OCI-LY1 (cell line): ENCODE results near the gene ARAP1.

Experiments used
- H2AFZ ChIP-seq: fragments of 200-600 bp; sonication (generic), shearing (Covaris generic); 2 replicates; pipeline ENCODE4 v1.6.0; 2014; ENCODE audit warnings: antibody characterized with exemption, mild to moderate bottlenecking, low read length
- H3F3A ChIP-seq: fragments of 200-600 bp; sonication (generic), shearing (Covaris generic); 2 replicates; pipeline ENCODE4 v1.6.0; 2014; ENCODE audit warnings: mild to moderate bottlenecking, antibody characterized with exemption, low read length, moderate library complexity; ENCODE audit not compliant: insufficient read depth
- H3K27ac ChIP-seq: fragments of 200-600 bp; sonication (generic); 2 replicates; pipeline ENCODE4 v1.5.1; 2014; ENCODE audit warnings: low read length, mixed run types, mild to moderate bottlenecking, low read depth; ENCODE audit not compliant: poor library complexity, severe bottlenecking
- H3K27me3 ChIP-seq: fragments of 200-600 bp; sonication (generic); 2 replicates; pipeline ENCODE4 v1.6.0; 2014; ENCODE audit warnings: antibody characterized with exemption, mild to moderate bottlenecking, low read length, moderate library complexity; ENCODE audit not compliant: insufficient read depth
- H3K36me3 ChIP-seq: fragments of 200-600 bp; sonication (generic); 2 replicates; pipeline ENCODE4 v1.6.1; 2014; ENCODE audit warnings: mild to moderate bottlenecking, antibody characterized with exemption, low read length, moderate library complexity, mixed read lengths; ENCODE audit not compliant: insufficient read depth
- H3K4me1 ChIP-seq: fragments of 200-600 bp; sonication (generic); 2 replicates; pipeline ENCODE4 v1.5.1; 2014; ENCODE audit warnings: mild to moderate bottlenecking, low read length, moderate library complexity; ENCODE audit not compliant: insufficient read depth, severe bottlenecking
- H3K4me2 ChIP-seq: fragments of 200-600 bp; sonication (generic), shearing (Covaris generic); 2 replicates; pipeline ENCODE4 v1.6.1; 2014; ENCODE audit warnings: low read length
- H3K4me3 ChIP-seq: fragments of 200-600 bp; sonication (generic); 2 replicates; pipeline ENCODE4 v1.5.1; 2014; ENCODE audit warnings: low read length, low read depth, mild to moderate bottlenecking, mixed read lengths; ENCODE audit not compliant: poor library complexity, severe bottlenecking
- H3K79me2 ChIP-seq: fragments of 200-600 bp; shearing (Covaris generic); 2 replicates; pipeline ENCODE4 v1.6.1; 2016; ENCODE audit warnings: mixed run types, low read length, mixed read lengths; ENCODE audit not compliant: insufficient read depth
- H3K9ac ChIP-seq: fragments of 200-600 bp; sonication (generic), shearing (Covaris generic); 2 replicates; pipeline ENCODE4 v1.6.1; 2014; ENCODE audit warnings: mild to moderate bottlenecking, low read length, mixed read lengths
- H3K9me2 ChIP-seq: fragments of 200-600 bp; sonication (generic), shearing (Covaris generic); 2 replicates; pipeline ENCODE4 v1.6.1; 2014; ENCODE audit warnings: low read depth, mild to moderate bottlenecking, low read length, mixed read lengths
- H3K9me3 ChIP-seq: fragments of 200-600 bp; shearing (Covaris generic); 2 replicates; pipeline ENCODE4 v1.6.1; 2014; ENCODE audit warnings: low read length, mixed read lengths
- H4K20me1 ChIP-seq: fragments of 200-600 bp; sonication (generic), shearing (Covaris generic); 2 replicates; pipeline ENCODE4 v1.6.0; 2016; ENCODE audit warnings: mild to moderate bottlenecking, low read length; ENCODE audit not compliant: insufficient read depth
- EZH2 ChIP-seq: fragments of 200-600 bp; sonication (generic), shearing (Covaris generic); IDR thresholded peaks from 2 replicates; pipeline ENCODE4 v1.8.0; 2017; ENCODE audit warnings: borderline replicate concordance, mixed run types, mild to moderate bottlenecking, antibody characterized with exemption, low read length, moderate library complexity, mixed read lengths
- TF ChIP-seq, protein P1 (sequence below): fragments of 200-600 bp; sonication (generic), shearing (Covaris generic); IDR thresholded peaks from 2 replicates; pipeline ENCODE4 v1.5.1; 2017; ENCODE audit warnings: mild to moderate bottlenecking, antibody characterized with exemption, low read length, moderate library complexity, mixed read lengths

Gene ARAP1

DNA sequence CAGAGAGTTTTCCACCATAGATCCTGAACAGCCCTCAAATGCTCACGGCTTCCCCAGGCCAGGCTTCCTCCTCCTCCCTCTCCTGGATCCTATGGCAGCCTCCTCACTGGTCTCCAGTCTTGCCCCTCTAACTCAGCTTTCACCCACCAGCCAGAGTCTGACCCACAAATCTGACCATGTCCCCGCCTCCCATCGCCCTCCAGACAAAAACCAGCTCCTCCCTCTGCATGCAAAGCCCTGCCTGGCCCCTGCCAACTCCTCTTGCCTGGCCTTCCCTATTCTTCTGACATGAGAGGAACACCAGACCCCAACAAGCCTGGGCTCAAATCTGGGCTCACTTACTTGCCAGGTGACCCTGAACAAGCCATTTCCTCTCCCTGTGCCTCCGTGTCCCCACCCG lies 45.6 kb downstream of the ARAP1 start:
- H3K4me2 ChIP-seq: no peak overlapping the region
- H3K79me2 ChIP-seq: no peaks in the 10 kb centered on the region
- no peaks in the 10 kb centered on the region for H4K20me1 ChIP-seq
- H3K4me1 ChIP-seq: no peaks in the 10 kb centered on the region
- TF ChIP-seq EZH2: no peak
- TF ChIP-seq, protein P1, sequence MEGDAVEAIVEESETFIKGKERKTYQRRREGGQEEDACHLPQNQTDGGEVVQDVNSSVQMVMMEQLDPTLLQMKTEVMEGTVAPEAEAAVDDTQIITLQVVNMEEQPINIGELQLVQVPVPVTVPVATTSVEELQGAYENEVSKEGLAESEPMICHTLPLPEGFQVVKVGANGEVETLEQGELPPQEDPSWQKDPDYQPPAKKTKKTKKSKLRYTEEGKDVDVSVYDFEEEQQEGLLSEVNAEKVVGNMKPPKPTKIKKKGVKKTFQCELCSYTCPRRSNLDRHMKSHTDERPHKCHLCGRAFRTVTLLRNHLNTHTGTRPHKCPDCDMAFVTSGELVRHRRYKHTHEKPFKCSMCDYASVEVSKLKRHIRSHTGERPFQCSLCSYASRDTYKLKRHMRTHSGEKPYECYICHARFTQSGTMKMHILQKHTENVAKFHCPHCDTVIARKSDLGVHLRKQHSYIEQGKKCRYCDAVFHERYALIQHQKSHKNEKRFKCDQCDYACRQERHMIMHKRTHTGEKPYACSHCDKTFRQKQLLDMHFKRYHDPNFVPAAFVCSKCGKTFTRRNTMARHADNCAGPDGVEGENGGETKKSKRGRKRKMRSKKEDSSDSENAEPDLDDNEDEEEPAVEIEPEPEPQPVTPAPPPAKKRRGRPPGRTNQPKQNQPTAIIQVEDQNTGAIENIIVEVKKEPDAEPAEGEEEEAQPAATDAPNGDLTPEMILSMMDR: no peak
- no peaks in the 10 kb centered on the region for H3K27me3 ChIP-seq
- H3K9me2 ChIP-seq: no peaks in the 10 kb centered on the region
- no peak overlapping the region for H3K27ac ChIP-seq
- no peaks in the 10 kb centered on the region for H3K9me3 ChIP-seq
- no peak overlapping the region for H2AFZ ChIP-seq
- no peak overlapping the region for H3K4me3 ChIP-seq
- no peaks in the 10 kb centered on the region for H3F3A ChIP-seq
- peaks cover 78% of the 10 kb centered on the region; the same call in 1 of the 2 replicates for H3K36me3 ChIP-seq
- H3K9ac ChIP-seq: no peak overlapping the region

DNA sequence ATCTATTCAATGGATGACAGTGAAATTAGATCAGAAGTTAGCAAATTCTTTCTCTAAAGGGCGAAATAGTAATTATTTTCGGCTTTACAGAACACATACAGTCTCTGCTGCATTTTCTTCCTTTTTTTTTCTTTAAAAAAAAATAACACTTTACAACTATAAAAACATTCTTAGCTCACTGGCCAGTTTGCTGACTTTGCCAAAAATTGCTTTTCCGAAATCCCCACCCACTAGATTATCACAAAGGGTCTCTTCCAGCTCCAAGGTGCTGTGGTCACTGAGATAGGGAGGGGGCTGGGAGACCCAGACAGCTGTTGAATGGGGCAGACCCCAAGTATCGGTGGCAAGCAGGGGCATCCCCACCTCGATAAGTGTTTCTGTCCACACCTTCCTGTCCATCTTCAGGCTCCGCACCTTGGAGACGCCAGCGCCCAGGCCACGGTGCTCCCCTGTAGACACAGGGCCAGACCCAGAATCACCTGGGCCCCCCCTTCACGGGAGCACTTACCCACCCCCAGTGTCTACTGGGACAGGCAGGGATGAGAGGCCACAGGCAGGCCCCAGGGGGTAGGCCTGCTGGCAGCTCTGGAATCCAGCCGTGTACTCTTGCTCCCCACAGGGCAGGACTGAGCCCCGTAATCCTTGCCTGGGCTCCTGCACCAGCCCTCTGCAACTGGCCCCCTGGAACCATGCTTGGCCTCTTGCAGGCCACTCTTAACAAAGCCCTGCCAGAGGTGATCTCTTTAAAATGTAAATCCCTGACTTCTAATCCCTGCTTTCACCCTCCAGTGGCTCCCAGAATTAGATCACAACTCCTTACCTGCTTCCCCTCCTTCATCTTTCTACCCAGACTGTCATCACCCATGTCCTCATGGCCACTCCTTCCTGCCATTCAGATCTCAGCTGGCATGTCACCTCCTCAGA lies 46.5 kb downstream of the ARAP1 start:
- no peak overlapping the region for H3K4me2 ChIP-seq
- H3K79me2 ChIP-seq: no peaks in the 10 kb centered on the region
- H4K20me1 ChIP-seq: no peaks in the 10 kb centered on the region
- H3K4me3 ChIP-seq: no peak overlapping the region
- no peaks in the 10 kb centered on the region for H3K27me3 ChIP-seq
- no peak for TF ChIP-seq EZH2
- TF ChIP-seq, protein P1: no peak
- H3K9ac ChIP-seq: no peak overlapping the region
- no peak overlapping the region for H3K27ac ChIP-seq
- H3K9me3 ChIP-seq: no peaks in the 10 kb centered on the region
- peaks cover 79% of the 10 kb centered on the region; the same call in 1 of the 2 replicates for H3K36me3 ChIP-seq
- H3K4me1 ChIP-seq: no peaks in the 10 kb centered on the region
- no peak overlapping the region for H2AFZ ChIP-seq
- no peaks in the 10 kb centered on the region for H3F3A ChIP-seq
- H3K9me2 ChIP-seq: no peaks in the 10 kb centered on the region

DNA sequence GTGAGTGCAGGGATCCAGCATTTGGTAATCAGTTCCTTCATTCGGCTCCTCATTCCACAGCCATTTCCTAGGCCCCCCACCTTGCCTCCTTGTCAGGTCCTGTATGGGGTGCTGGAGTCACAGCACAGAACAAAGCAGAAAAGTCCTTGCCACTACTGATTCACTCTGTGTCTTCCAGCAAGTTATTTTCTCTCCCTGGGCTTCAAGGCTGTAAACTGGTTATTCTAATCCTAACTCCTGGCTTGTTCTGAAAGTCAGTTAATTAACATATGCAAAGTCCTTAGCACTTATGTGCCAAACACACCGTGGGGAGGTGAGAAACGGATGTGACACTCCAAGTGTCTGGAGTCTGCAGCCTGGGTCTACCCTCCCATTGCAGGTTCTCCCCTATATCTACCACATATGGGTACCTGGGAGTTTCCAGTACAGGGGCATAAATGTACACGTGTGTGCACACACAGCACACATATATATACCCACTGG lies 47.4 kb downstream of the ARAP1 start:
- Histone ChIP-seq H4K20me1 (no peaks in the 10 kb centered on the region), H2AFZ (no peak overlapping the region), H3K9ac (no peak overlapping the region), H3K9me3 (no peaks in the 10 kb centered on the region), H3K4me2 (no peak overlapping the region), H3K4me1 (no peaks in the 10 kb centered on the region), H3K79me2 (no peaks in the 10 kb centered on the region), H3F3A (no peaks in the 10 kb centered on the region), H3K27me3 (no peaks in the 10 kb centered on the region), H3K36me3 (peaks cover 79% of the 10 kb centered on the region; the same call in 1 of the 2 replicates), H3K4me3 (no peak overlapping the region), H3K27ac (no peak overlapping the region), H3K9me2 (no peaks in the 10 kb centered on the region)
- TF ChIP-seq EZH2: no peak
